ENCODE measurements around the gene PRR35. TPM values are rescaled to one million over a fixed set of nuclear protein-coding genes. Genes with fewer than 3 reads are reported as not detected.

PRR35 gene
- total and polyA plus RNA-seq, 2 of the 4 experiments (the other 2 are of a cell fraction): not detected

DNA sequence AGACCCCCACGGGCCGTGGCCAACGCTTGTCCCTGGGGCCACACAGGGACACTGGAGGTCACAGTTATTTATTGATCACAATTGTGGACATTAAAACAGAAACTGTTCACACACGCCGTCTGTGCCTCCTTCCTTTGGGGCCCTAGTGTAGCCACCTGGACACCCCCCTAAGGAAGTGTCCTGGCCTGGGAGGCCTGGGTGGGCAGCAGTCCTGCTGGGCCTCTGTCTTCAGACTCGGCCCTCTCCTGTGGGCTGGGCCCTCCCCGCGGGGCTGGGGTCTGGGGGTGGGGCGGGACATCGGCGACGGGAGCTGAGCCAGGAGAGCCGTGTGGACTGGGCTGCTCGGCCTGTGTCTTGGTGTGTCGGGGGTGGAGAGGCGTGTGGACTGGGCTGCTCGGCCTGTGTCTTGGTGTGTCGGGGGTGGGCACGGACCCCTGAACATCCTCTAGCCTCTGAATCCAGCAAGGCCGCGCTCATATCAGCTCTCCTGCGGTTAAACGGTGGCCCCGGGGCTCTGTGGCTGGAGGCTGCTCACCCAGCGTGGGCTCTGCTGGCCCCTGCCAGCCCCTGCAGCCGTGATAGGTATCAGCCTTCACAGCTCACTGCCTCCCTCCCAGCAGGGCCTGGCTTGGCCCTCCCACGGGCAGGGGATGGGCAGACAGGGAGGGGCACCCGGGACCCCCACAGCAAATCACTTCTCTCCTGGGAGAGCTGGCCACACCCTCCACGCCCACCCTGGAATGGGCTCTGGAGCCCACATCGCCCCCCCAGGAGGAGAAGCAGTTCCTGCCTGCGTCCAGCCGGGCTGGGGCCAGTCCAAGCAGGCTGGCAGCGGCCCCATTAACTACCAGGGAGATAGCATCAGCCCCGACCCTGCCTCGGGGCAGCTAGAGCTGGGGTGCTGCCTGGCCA lies 5.5 kb downstream of the PRR35 start:
- no peak overlapping the region; the same call in 1 of the 2 replicates for H4K91ac ChIP-seq (ENCODE audit: insufficient read depth, low read depth, low read length)
- H3K27me3 ChIP-seq (ENCODE audit: control insufficient read depth, insufficient read depth, low read length): peaks cover 21% of the 10 kb centered on the region
- no TSS peak for BruUV-seq (replicated peaks)
- H3K79me1 ChIP-seq (ENCODE audit: low read depth in 1 of 2, low read length in 2 of 2): peaks cover 0 to 7% of the 10 kb centered on the region in 2 experiments; a peak in 2 of 4 replicates
- peaks cover 4% of the 10 kb centered on the region for H3K9me1 ChIP-seq (ENCODE audit: insufficient read depth, low read length)
- ATAC-seq (ENCODE audit: low read depth): no peak
- H3K9me3 ChIP-seq (ENCODE audit: control insufficient read depth, insufficient read depth, low read length): no peaks in the 10 kb centered on the region
- peaks cover 6% of the 10 kb centered on the region; the same call in 1 of the 2 replicates for H4K20me1 ChIP-seq (ENCODE audit: insufficient read depth, low read length)
- peaks cover 19% of the 10 kb centered on the region for H3K4me1 ChIP-seq (ENCODE audit: control insufficient read depth, insufficient read depth, low read length)
- no peak overlapping the region for H3K56ac ChIP-seq (ENCODE audit: extremely low read depth, insufficient read depth, low read length)
- WGBS, 2 experiments (ENCODE audit: extremely low coverage in 2 of 2, insufficient read length in 1 of 2): 40% methylated on average over 14 of the region's 35 CpGs; no CpG with 5 or more reads in 1 of the 2 experiments
- H4K8ac ChIP-seq (ENCODE audit: low read depth in 2 of 2, low read length in 2 of 2): peak overlapping the region; percentile 93 to 94; a peak in 2 of 4 replicates
- intact Hi-C loops (cut with micrococcal nuclease) (no loop called here), dilution Hi-C loops (cut with HindIII; ENCODE audit: low sequenced_read_pairs, unreplicated experiment) (no loop called here), in situ Hi-C loops (cut with MboI; ENCODE audit: low sequenced_read_pairs) (no loop called here)
- no peak overlapping the region for H2BK5ac ChIP-seq (ENCODE audit: low read depth, low read length, poor library complexity, severe bottlenecking)
- peak; percentile 3 for DNase-seq
- H3K14ac ChIP-seq (replicated peaks; ENCODE audit: low read depth, low read length): 0 out of 2 replicates have a peak overlapping the region, but pooled peaks have one; percentile 8
- H2AK5ac ChIP-seq (ENCODE audit: low read depth, low read length): 0 out of 2 replicates have a peak overlapping the region, but pooled peaks have one; percentile 23
- H2BK15ac ChIP-seq (ENCODE audit: low read depth, low read length): no peak overlapping the region
- H4K5ac ChIP-seq (ENCODE audit: low read depth, low read length): peak overlapping the region; percentile 9; the same call in 1 of the 2 replicates
- H3K18ac ChIP-seq (ENCODE audit: low read depth, low read length): no peak overlapping the region
- no peak overlapping the region for H3K27ac ChIP-seq (ENCODE audit: insufficient read depth, low read length)
- peak overlapping the region; percentile 69 for H2AFZ ChIP-seq (replicated peaks; ENCODE audit: low read length, poor library complexity)
- H2AK9ac ChIP-seq (replicated peaks; ENCODE audit: low read depth, low read length, poor library complexity): peak overlapping the region; percentile 22
- peak overlapping the region; percentile 27; the same call in 1 of the 2 replicates for H2BK120ac ChIP-seq (ENCODE audit: low read depth, low read length)
- no peak overlapping the region for H2BK20ac ChIP-seq (ENCODE audit: low read depth, low read length)
- H3K23ac ChIP-seq (ENCODE audit: low read depth, low read length): no peak overlapping the region
- no peaks in the 10 kb centered on the region for H3K36me3 ChIP-seq (ENCODE audit: control insufficient read depth, insufficient read depth, low read length)
- no peak overlapping the region for H3K4me3 ChIP-seq (ENCODE audit: insufficient read depth, low read depth, low read length)
- ChIA-PET CTCF (no interaction called here), POLR2A (ENCODE audit: unreplicated experiment) (interaction anchor here (0.6 kb wide), 1 partner anchor 157 kb away, joined by 3 read pairs; no protein-coding TSS in a partner anchor)
- TF ChIP-seq CEBPB (IDR thresholded peaks at IDR 0.05; ENCODE audit: low read depth, low read length) (no peak), SMC3 (IDR thresholded peaks at IDR 0.05; ENCODE audit: low read depth, low read length) (no peak), RAD21 (IDR thresholded peaks at IDR 0.05; ENCODE audit: low read length) (no peak), MAFK (IDR thresholded peaks at IDR 0.05; ENCODE audit: low read depth, low read length) (no peak), FOS (IDR thresholded peaks at IDR 0.05; ENCODE audit: low read depth, low read length) (no peak), POLR2A (IDR thresholded peaks at IDR 0.05; ENCODE audit: low read depth, low read length) (no peak), MXI1 (IDR thresholded peaks at IDR 0.05; ENCODE audit: borderline replicate concordance, low read depth, low read length) (no peak), RCOR1 (IDR thresholded peaks at IDR 0.05; ENCODE audit: insufficient replicate concordance, low read length) (no peak), CHD1 (IDR thresholded peaks at IDR 0.05; ENCODE audit: low read depth, low read length) (no peak), BHLHE40 (IDR thresholded peaks at IDR 0.05; ENCODE audit: low read depth, low read length) (no peak), RFX5 (IDR thresholded peaks at IDR 0.05; ENCODE audit: low read depth, low read length) (no peak)
- TF ChIP-seq, protein P1, sequence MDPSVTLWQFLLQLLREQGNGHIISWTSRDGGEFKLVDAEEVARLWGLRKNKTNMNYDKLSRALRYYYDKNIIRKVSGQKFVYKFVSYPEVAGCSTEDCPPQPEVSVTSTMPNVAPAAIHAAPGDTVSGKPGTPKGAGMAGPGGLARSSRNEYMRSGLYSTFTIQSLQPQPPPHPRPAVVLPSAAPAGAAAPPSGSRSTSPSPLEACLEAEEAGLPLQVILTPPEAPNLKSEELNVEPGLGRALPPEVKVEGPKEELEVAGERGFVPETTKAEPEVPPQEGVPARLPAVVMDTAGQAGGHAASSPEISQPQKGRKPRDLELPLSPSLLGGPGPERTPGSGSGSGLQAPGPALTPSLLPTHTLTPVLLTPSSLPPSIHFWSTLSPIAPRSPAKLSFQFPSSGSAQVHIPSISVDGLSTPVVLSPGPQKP (IDR thresholded peaks at IDR 0.05; ENCODE audit: borderline replicate concordance, low read depth, low read length): no peak
- H3K4me2 ChIP-seq (ENCODE audit: low read depth, low read length): no peak overlapping the region
- H3K4ac ChIP-seq (ENCODE audit: low read depth, low read length): no peak overlapping the region
- no peak overlapping the region for H3K9ac ChIP-seq (ENCODE audit: low read depth, low read length)
